Measurements from ENCODE around the gene ABCC10.

Gene ABCC10

GRCh38 chr6:43493833-43494232 lies 66.5 kb downstream of the ABCC10 start:
- DNase-seq (ENCODE audit: low read depth) = no peak
- H3K4me3 ChIP-seq (ENCODE audit: low read depth, low read length) = no peak overlapping the region
- in situ Hi-C loops (cut with HindIII; ENCODE audit: low sequenced_read_pairs) = no loop called here
- TF ChIP-seq CTCF (IDR thresholded peaks at IDR 0.05; ENCODE audit: low read depth, low read length, missing control alignments) = no peak

- H3K4me3 ChIP-seq (ENCODE audit: low read depth, low read length) = no peak overlapping the region
- in situ Hi-C loops (cut with HindIII; ENCODE audit: low sequenced_read_pairs) = no loop called here
- no peak for DNase-seq (ENCODE audit: low read depth)
- TF ChIP-seq CTCF (IDR thresholded peaks at IDR 0.05; ENCODE audit: low read depth, low read length, missing control alignments) = no peak
These were observed 67.0 kb downstream of the ABCC10 start for GRCh38 chr6:43494321-43494720.

- H3K4me3 ChIP-seq (ENCODE audit: low read depth, low read length) = no peak overlapping the region
- in situ Hi-C loops (cut with HindIII; ENCODE audit: low sequenced_read_pairs) = no loop called here
- no peak for DNase-seq (ENCODE audit: low read depth)
- no peak for TF ChIP-seq CTCF (IDR thresholded peaks at IDR 0.05; ENCODE audit: low read depth, low read length, missing control alignments)
These were observed 67.4 kb downstream of the ABCC10 start for GRCh38 chr6:43494766-43495165.

GRCh38 chr6:43495409-43495941 lies 68.1 kb downstream of the ABCC10 start:
- H3K4me3 ChIP-seq (ENCODE audit: low read depth, low read length) = no peak overlapping the region
- TF ChIP-seq CTCF (IDR thresholded peaks at IDR 0.05; ENCODE audit: low read depth, low read length, missing control alignments) = no peak
- in situ Hi-C loops (cut with HindIII; ENCODE audit: low sequenced_read_pairs) = no loop called here
- DNase-seq (ENCODE audit: low read depth) = no peak

- H3K4me3 ChIP-seq (ENCODE audit: low read depth, low read length) = no peak overlapping the region
- peak; percentile 62 for TF ChIP-seq CTCF (IDR thresholded peaks at IDR 0.05; ENCODE audit: low read depth, low read length, missing control alignments)
- no peak for DNase-seq (ENCODE audit: low read depth)
- in situ Hi-C loops (cut with HindIII; ENCODE audit: low sequenced_read_pairs) = no loop called here
These were observed 69.2 kb downstream of the ABCC10 start for GRCh38 chr6:43496370-43497128.

- TF ChIP-seq CTCF (IDR thresholded peaks at IDR 0.05; ENCODE audit: low read depth, low read length, missing control alignments) = no peak
- in situ Hi-C loops (cut with HindIII; ENCODE audit: low sequenced_read_pairs) = no loop called here
- no peak overlapping the region for H3K4me3 ChIP-seq (ENCODE audit: low read depth, low read length)
- no peak for DNase-seq (ENCODE audit: low read depth)
These were observed 69.7 kb downstream of the ABCC10 start for GRCh38 chr6:43497129-43497396.

Data from astrocyte of the cerebellum (primary cell).